Limb (tissue), 2 donors: ENCODE data around the gene TTLL11.
"Not testable (repeated sequence)": the region's sequence is repeated elsewhere in the genome, so short reads cannot be mapped to it uniquely, and the experiment has no call there.

Experiments used
- DNase-seq, 2 donors: peaks; one replicate each; pipeline ENCODE4 v3.0.0-alpha.2; 2016; ENCODE audit errors: extremely low spot score in 2 of 2

Gene TTLL11

DNA sequence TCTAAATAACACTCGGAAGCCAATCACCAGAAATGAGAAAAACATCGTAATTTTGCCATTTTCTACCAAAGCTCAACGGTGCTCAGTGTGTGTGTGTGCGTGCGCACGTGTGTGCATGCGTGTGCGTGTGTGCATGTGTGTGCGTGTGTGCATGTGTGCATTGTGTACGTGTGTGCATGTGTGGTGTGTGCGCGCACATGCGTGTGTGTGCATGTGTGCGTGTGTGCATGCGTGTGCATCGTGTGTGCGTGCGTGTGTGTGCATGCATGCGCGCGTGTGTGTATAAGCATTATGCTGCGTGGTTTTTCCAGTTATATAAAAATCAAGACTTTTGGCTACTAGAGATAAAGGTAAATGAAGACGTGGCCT, 276.7 kb downstream of the TTLL11 start:
- no peak for DNase-seq

- peak; percentile 38 to 48 for DNase-seq
Measured at GRCh38 chr9:121815546-121816448, 277.3 kb downstream of the TTLL11 start.

DNA sequence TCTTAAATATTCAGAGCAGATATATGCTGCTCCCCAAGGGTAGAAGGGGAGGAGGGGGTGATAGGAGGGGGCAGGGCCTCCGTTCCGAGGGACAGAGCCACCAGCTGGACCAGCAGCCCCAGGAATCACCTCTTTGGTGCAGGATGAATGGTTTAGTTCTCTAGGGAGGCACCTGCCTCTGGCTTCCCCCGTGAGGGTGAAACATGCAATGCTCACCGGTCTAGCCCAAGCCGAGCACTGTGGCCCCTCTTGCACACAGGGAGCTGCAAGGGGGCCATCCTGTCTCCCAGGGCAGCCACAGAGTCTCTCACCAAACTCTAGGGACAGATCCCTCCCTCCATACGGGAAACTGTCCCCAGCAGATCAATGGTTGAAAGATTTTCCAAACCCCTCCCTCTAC, 278.0 kb downstream of the TTLL11 start:
- DNase-seq, result peak in 1 of 2 donors; percentile 30

GRCh38 chr9:121814594-121814993, 278.5 kb downstream of the TTLL11 start:
- peak in 1 of 2 donors; percentile 33 for DNase-seq

DNA sequence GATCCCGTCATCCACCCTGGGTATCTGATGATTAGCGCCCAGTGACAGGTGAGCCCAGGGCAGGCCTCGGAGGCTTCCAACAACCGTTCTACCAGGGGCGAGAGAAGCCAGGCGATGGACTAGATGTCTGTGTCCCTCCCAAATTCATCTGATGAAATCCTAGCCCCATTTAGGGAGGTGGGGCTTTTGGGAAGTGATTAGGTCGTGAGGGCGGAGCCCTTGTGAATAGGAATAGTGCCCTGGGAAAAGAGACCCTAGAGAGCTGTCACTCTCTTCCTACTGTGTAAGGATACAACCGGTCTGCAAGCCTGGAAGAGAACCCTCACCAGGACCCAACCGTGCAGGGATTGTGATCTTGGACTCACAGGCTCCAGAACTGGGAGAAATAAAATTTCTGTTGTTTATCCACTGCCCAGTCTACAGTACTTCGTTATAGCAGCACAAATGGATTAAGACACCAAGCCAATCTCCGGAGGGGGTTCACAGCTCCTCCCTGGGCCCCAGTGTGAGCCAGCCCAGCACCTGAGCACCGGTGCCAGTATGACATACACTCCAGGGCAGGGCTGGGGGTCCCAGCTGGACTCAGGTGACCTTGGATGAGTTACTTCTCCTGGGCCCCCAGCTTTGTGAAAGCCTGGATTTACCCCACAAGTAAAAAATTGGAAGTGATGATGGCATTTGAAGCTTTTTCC, 279.4 kb downstream of the TTLL11 start:
- peak in 1 of 2 donors; percentile 27 for DNase-seq

DNA sequence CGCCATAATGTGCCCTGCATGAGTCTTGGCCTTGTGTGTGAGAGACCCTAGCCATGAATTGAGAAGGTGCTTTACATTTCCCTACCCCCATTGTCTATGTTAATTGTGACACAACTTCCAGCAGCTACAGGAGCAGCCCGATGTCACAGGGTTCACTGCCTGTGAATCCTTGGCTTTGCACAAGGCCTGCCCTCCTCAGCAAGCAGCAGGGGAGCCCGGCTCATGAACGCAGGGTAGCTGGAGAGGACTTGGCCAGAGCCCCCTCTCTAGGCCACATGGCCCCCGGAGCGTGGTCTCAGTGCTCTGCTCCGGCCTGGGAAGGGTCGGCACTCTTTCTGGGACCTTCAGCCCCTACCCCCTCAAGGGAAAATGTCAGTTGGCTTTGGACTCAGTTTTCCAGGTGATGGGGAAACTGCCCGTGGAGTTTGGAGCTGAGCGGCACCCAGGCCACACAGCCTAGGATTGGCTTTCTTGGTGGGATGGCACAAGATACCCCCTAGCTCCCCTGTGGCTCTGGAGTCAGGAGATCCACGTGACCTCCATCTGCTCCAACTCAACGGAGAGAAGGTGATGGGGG, 280.9 kb downstream of the TTLL11 start:
- no peak for DNase-seq

DNA sequence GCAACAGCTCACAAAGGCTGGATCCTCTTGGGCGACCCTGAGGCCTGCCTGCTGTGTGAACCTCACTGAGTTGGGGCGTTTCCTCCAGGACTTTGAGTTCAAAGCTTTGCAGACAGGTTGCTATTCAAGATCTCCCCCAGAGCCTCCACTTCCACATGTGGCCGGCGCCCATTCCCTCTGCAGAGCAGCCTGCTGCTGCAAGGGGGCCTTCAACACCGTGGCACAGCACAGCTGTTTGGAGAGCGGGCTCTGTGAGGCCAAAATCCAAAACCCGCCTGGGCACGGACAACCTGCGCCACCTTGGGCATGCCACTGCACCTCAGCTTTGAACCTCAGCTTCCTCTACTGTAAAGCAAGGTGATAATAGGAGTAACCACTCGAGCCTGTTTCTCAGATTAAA, 281.4 kb downstream of the TTLL11 start:
- DNase-seq, result no peak

GRCh38 chr9:121811140-121811539, 282.0 kb downstream of the TTLL11 start:
- DNase-seq, result no peak

DNA sequence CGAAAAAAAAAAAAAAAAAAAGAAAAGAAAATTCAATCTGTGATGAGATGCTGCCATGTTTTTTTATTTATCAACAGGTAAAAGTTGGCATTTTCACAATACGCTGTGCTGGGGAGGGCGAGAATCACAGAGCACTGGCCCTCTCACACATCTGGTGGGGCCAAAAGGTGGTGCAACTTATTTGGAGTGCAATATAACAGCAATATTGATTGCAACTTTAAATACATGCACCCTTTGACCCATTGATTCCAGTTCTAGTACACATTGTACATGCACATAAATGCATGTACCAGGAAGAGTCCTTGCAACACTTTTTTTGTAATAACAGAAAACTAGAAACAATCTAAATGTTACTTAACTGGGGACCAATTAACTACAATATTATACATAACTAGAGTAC, 282.6 kb downstream of the TTLL11 start:
- DNase-seq, result no peak

DNA sequence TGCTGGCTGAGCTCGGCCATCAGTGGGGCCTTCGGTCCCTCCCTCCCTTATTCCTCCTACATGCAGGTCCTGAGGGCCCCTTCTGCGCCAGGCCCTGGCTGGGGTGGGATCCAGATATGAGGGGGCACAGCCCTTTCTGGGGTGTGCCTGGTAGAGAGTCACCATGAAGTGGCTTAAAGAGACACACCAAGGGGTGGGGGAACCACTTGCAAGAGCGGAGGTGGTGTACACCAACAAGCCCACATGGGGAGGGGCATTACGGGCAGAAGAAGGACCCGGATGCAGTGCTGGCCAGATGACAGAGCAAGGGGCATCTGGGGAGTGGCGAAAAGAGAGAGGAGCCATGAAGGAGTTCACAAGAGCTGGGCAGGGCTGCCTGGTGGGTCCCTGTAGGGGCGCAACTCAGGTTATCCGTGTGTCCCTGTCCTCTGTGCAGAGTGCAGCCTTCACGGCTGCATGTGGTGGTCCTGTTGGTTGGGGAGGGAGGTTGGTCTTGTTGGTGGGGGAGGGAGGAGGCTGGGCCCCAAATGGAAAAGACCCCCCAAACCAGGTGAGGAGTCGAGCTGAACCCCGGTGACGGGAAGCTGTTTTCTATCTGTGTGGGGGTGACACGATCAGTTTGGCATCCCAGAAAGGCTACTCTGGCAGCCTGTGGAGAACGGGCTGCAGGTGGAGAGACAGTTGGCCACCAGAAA, 283.6 kb downstream of the TTLL11 start:
- peak in 1 of 2 donors; percentile 22 for DNase-seq

GRCh38 chr9:121808781-121809180, 284.3 kb downstream of the TTLL11 start:
- DNase-seq, result no peak

DNA sequence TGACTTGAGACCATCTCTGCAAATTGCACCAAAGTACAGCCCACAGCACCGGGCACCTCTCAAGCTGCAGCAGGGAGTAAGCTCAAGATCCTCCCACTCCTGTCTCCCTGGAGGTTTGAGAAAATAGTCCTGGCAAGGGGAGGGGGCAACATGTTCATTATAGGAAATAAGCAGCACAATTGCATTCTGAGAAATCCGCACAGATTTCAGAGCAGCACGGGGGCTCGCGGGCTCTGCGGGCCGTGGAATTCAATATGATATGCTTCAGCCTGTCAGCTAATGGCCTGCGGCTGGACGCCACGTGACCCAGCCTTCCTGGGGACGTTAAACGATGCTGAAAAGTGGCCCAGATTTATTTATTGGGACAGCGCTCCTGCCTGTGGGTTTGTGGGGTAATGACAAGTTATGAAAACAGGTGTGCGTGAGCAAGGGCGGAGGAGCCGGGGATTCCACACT, 285.3 kb downstream of the TTLL11 start:
- peak in 1 of 2 donors; percentile 51 for DNase-seq

GRCh38 chr9:121807069-121807822, 285.9 kb downstream of the TTLL11 start:
- DNase-seq, result no peak

- no peak for DNase-seq
Measured at GRCh38 chr9:121802753-121803152, 290.4 kb downstream of the TTLL11 start.

DNA sequence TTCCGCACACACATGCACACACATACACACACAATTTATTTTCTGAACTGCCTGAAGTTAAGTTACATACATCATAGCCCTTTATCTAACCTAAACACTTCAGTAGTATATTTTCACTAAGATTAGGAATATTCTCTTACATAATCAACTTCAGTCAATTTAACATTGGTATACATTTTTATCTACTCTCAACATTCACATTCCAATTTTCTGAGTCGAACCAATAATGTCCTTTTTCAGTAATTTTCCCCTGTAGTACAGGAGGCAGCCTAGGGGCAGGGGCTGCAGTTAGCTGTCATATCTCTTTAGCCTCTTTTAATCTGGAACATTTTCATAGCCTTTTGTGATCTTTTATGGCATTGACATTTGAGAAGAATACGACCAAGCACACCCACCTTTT, 291.5 kb downstream of the TTLL11 start:
- DNase-seq, result no peak

- DNase-seq, result no peak
Measured at GRCh38 chr9:121800376-121800775, 292.7 kb downstream of the TTLL11 start.

GRCh38 chr9:121798941-121799340, 294.2 kb downstream of the TTLL11 start:
- peak in 1 of 2 donors; percentile 29 for DNase-seq

GRCh38 chr9:121797081-121797480, 296.0 kb downstream of the TTLL11 start:
- DNase-seq, result no peak

- not testable (repeated sequence) for DNase-seq
Measured at GRCh38 chr9:121794334-121794733, 298.8 kb downstream of the TTLL11 start.

GRCh38 chr9:121792476-121792875, 300.6 kb downstream of the TTLL11 start:
- DNase-seq, result not testable (repeated sequence)

DNA sequence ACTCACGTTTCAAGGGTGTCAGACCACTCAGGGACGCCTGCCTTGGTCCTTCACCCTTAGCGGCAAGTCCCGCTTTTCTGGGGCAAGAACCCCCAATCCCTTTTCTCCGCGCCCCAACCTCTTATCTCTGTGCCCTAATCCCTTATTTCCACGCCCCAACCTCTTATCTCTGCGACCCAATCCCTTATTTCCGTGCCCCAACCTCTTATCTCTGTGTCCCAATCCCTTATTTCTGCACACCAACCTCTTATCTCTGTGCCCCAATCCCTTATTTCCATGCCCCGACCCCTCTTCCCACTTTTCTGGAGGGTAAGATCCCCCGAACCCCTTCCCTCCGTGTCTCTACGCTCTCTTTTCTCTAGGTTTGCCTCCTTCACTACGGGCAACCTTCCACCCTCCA, 302.3 kb downstream of the TTLL11 start:
- no peak for DNase-seq
